H9 (cell line): ENCODE results near the gene CCDC127. TPM values are rescaled to one million over a fixed set of nuclear protein-coding genes. Genes with fewer than 3 reads are reported as not detected.

Experiments
- DNase-seq: peaks from one replicate; pipeline ENCODE4 v3.0.0-alpha.2; 2017
- H2AFZ ChIP-seq: one replicate; pipeline ENCODE4 v1.6.1; 2013; ENCODE audit warnings: mild to moderate bottlenecking, low read length, control low read depth, moderate library complexity
- H2AK5ac ChIP-seq: 2 replicates; pipeline ENCODE4 v1.6.1; 2013; ENCODE audit warnings: low read length, control low read depth, mixed read lengths; ENCODE audit not compliant: insufficient read length
- H2BK120ac ChIP-seq: one replicate; pipeline ENCODE4 v1.6.1; 2013; ENCODE audit warnings: low read depth, mild to moderate bottlenecking, low read length, control low read depth, inconsistent platforms; ENCODE audit not compliant: poor library complexity, severe bottlenecking
- H2BK12ac ChIP-seq: 2 replicates; pipeline ENCODE4 v1.6.1; 2013; ENCODE audit warnings: low read length, control low read depth, mixed read lengths, low read depth; ENCODE audit not compliant: insufficient read length
- H2BK15ac ChIP-seq: 2 replicates; pipeline ENCODE4 v1.6.1; 2013; ENCODE audit warnings: low read depth, low read length, control low read depth
- H2BK20ac ChIP-seq: one replicate; pipeline ENCODE4 v1.6.1; 2013; ENCODE audit warnings: low read depth, mild to moderate bottlenecking, low read length, control low read depth, inconsistent platforms; ENCODE audit not compliant: poor library complexity, severe bottlenecking
- H2BK5ac ChIP-seq: 2 replicates; pipeline ENCODE4 v1.6.1; 2013; ENCODE audit warnings: low read length, control low read depth, mixed read lengths; ENCODE audit not compliant: insufficient read length
- H3K14ac ChIP-seq: 2 replicates; pipeline ENCODE4 v1.6.1; 2013; ENCODE audit warnings: low read length, control low read depth; ENCODE audit not compliant: insufficient read depth
- H3K18ac ChIP-seq: 2 replicates; pipeline ENCODE4 v1.6.1; 2013; ENCODE audit warnings: low read depth, mild to moderate bottlenecking, mixed read lengths, low read length, control low read depth; ENCODE audit not compliant: insufficient read length
- H3K23ac ChIP-seq: 2 replicates; pipeline ENCODE4 v1.6.1; 2013; ENCODE audit warnings: low read length, control low read depth, mixed read lengths, low read depth; ENCODE audit not compliant: insufficient read length
- H3K23me2 ChIP-seq: 2 replicates; pipeline ENCODE4 v1.6.1; 2013; ENCODE audit warnings: low read depth, mild to moderate bottlenecking, mixed read lengths, low read length, control low read depth; ENCODE audit not compliant: insufficient read length, poor library complexity, severe bottlenecking
- H3K27ac ChIP-seq: 2 replicates; pipeline ENCODE4 v1.5.1; 2013; ENCODE audit warnings: low read length, control low read depth, mixed read lengths, low read depth; ENCODE audit not compliant: insufficient read length
- H3K27me3 ChIP-seq: 2 replicates; pipeline ENCODE4 v1.6.1; 2013; ENCODE audit warnings: low read length, control low read depth, inconsistent platforms; ENCODE audit not compliant: insufficient read depth
- H3K4ac ChIP-seq: 2 replicates; pipeline ENCODE4 v1.6.1; 2013; ENCODE audit warnings: low read depth, mild to moderate bottlenecking, control low read depth, inconsistent platforms, low read length, moderate library complexity
- H3K4me1 ChIP-seq: 2 replicates; pipeline ENCODE4 v1.6.1; 2013; ENCODE audit warnings: low read length, control low read depth, inconsistent platforms; ENCODE audit not compliant: insufficient read depth
- H3K4me2 ChIP-seq: 2 replicates; pipeline ENCODE4 v1.6.1; 2013; ENCODE audit warnings: low read length, control low read depth, mixed read lengths; ENCODE audit not compliant: insufficient read length, insufficient read depth
- H3K56ac ChIP-seq: 2 replicates; pipeline ENCODE4 v1.6.1; 2013; ENCODE audit warnings: low read depth, mild to moderate bottlenecking, mixed read lengths, low read length, control low read depth; ENCODE audit not compliant: insufficient read length
- H3K79me1 ChIP-seq: 2 replicates; pipeline ENCODE4 v1.6.1; 2013; ENCODE audit warnings: low read depth, mild to moderate bottlenecking, moderate library complexity, low read length, control low read depth, inconsistent platforms; ENCODE audit not compliant: insufficient read depth, poor library complexity, severe bottlenecking
- H3K79me2 ChIP-seq: 2 replicates; pipeline ENCODE4 v1.6.1; 2013; ENCODE audit warnings: low read length, control low read depth, inconsistent platforms; ENCODE audit not compliant: insufficient read depth
- H3K9ac ChIP-seq: 2 replicates; pipeline ENCODE4 v1.6.1; 2013; ENCODE audit warnings: low read length, control low read depth, mixed read lengths; ENCODE audit not compliant: insufficient read length; ENCODE audit errors: extremely low read depth
- H3K9me3 ChIP-seq: one replicate; pipeline ENCODE4 v1.6.1; 2013; ENCODE audit warnings: low read depth, low read length, inconsistent platforms; ENCODE audit not compliant: control insufficient read depth
- H3T11ph ChIP-seq: one replicate; pipeline ENCODE4 v1.6.1; 2013; ENCODE audit warnings: mild to moderate bottlenecking, low read length, control low read depth, inconsistent platforms
- H4K20me1 ChIP-seq: one replicate; pipeline ENCODE4 v1.6.1; 2013; ENCODE audit not compliant: control insufficient read depth, insufficient read length, insufficient read depth
- H4K5ac ChIP-seq: 2 replicates; pipeline ENCODE4 v1.6.1; 2013; ENCODE audit warnings: low read depth, mild to moderate bottlenecking, mixed read lengths, low read length, control low read depth; ENCODE audit not compliant: insufficient read length
- H4K8ac ChIP-seq: replicated peaks from 2 replicates; pipeline ENCODE4 v1.6.1; 2013; ENCODE audit warnings: low read length, control low read depth, mixed read lengths, low read depth; ENCODE audit not compliant: insufficient read length
- H4K91ac ChIP-seq: 2 replicates; pipeline ENCODE4 v1.6.1; 2013; ENCODE audit warnings: low read depth, mild to moderate bottlenecking, moderate library complexity, mixed read lengths, low read length, control low read depth; ENCODE audit not compliant: insufficient read length
- H3K27ac Mint-ChIP-seq, 3 experiments: 2 replicates in 2 of 3; 3 replicates in 1 of 3; pipeline ENCODE4 v1.8.0; 2020 to 2021; ENCODE audit warnings: mixed read lengths in 3 of 3, mild to moderate bottlenecking in 1 of 3, moderate library complexity in 1 of 3
- H3K27me3 Mint-ChIP-seq: 2 replicates; pipeline ENCODE4 v1.8.0; 2021; ENCODE audit warnings: low read depth, mild to moderate bottlenecking, moderate library complexity, mixed read lengths
- H3K36me3 Mint-ChIP-seq, 3 experiments: 2 replicates in 2 of 3; 3 replicates in 1 of 3; pipeline ENCODE4 v1.8.0; 2020 to 2021; ENCODE audit warnings: low read depth in 3 of 3, mixed read lengths in 3 of 3; ENCODE audit not compliant: insufficient read depth in 1 of 3
- H3K4me1 Mint-ChIP-seq, 2 experiments: 2 replicates each; pipeline ENCODE4 v1.8.0; 2020; ENCODE audit warnings: mixed read lengths in 2 of 2
- H3K4me3 Mint-ChIP-seq, 2 experiments: 2 replicates in 1 of 2; 3 replicates in 1 of 2; pipeline ENCODE4 v1.8.0; 2020 to 2021; ENCODE audit warnings: mild to moderate bottlenecking in 2 of 2, mixed read lengths in 2 of 2, moderate library complexity in 1 of 2
- H3K9me3 Mint-ChIP-seq, 2 experiments: 2 replicates in 1 of 2; 3 replicates in 1 of 2; pipeline ENCODE4 v1.8.0; 2020; ENCODE audit warnings: mild to moderate bottlenecking in 2 of 2, mixed read lengths in 2 of 2, moderate library complexity in 1 of 2
- WGBS: extraction: QIAGEN DNeasy Blood & Tissue Kit; methylation state at CpG from one replicate; pipeline ENCODE4 v1.1.7; 2013; ENCODE audit warnings: missing lambda C conversion rate, low lambda C conversion rate, mixed read lengths; ENCODE audit not compliant: insufficient read length; ENCODE audit errors: extremely low coverage; 5-methylcytosine and 5-hydroxymethylcytosine counted together
- total RNA-seq: library from RNA; stranded (reverse); gene quantifications from 2 replicates; pipeline ENCODE4 v1.2.1, GENCODE V29; 2021
- TF ChIP-seq, protein P1 (sequence below): fragments of 200-600 bp; sonication (generic); conservative IDR thresholded peaks from 3 replicates; pipeline ENCODE4 v1.8.0; 2021; ENCODE audit warnings: antibody characterized with exemption, mild to moderate bottlenecking

Gene CCDC127
- total RNA-seq, 1 experiment from 2014 or later: 9.0 TPM

DNA sequence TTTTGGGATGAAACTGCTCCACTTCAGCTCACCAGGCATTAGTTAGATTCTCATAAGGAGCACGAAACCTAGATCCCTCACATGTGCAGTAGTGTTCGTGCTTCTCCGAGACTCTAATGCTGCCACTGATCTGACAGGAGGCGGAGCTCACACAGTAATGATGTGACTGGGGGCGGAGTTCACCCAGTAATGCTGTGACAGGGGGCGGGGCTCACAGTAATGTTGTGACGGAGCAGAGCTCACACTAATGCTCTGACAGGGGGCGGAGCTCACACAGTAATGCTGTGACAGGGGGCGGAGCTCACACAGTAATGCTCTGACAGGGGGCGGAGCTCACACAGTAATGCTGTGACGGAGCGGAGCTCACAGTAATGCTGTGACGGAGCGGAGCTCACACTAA is 53.7 kb downstream of the CCDC127 start:
- Histone ChIP-seq H4K91ac (no peak overlapping the region), H3K79me2 (no peaks in the 10 kb centered on the region), H3K4me2 (no peak overlapping the region), H2BK15ac (no peak overlapping the region), H3K4ac (no peak overlapping the region), H3K9me3 (no peaks in the 10 kb centered on the region), H2BK5ac (no peak overlapping the region), H3K23me2 (no peaks in the 10 kb centered on the region), H2AFZ (no peak overlapping the region), H3K79me1 (no peaks in the 10 kb centered on the region), H2BK12ac (no peak overlapping the region), H3K27ac (no peak overlapping the region), H2BK120ac (no peak overlapping the region), H4K5ac (no peak overlapping the region), H3K18ac (no peak overlapping the region), H4K8ac (no peak overlapping the region), H3K9ac (no peak overlapping the region), H3K56ac (no peak overlapping the region), H2BK20ac (no peak overlapping the region), H3K27me3 (no peaks in the 10 kb centered on the region), H3K23ac (no peak overlapping the region), H2AK5ac (no peak overlapping the region), H3K14ac (no peak overlapping the region), H3K4me1 (no peaks in the 10 kb centered on the region), H3T11ph (no peak overlapping the region), H4K20me1 (no peaks in the 10 kb centered on the region)
- Mint-ChIP-seq H3K4me1 (peaks cover 2 to 7% of the 10 kb centered on the region in 2 experiments; a peak in 1 of 4 replicates), H3K9me3 (peaks cover 15 to 17% of the 10 kb centered on the region in 2 experiments), H3K4me3 (no peak overlapping the region; a peak in 1 of 5 replicates), H3K27ac (peak overlapping the region in 2 of 3 experiments; percentile 55 to 66; a peak in 3 of 7 replicates), H3K36me3 (peaks cover 15 to 67% (median 58%) of the 10 kb centered on the region in 3 experiments), H3K27me3 (no peaks in the 10 kb centered on the region)
- no CpG with 5 or more reads among the region's 14 CpGs for WGBS
- DNase-seq: no peak
- TF ChIP-seq, protein P1, sequence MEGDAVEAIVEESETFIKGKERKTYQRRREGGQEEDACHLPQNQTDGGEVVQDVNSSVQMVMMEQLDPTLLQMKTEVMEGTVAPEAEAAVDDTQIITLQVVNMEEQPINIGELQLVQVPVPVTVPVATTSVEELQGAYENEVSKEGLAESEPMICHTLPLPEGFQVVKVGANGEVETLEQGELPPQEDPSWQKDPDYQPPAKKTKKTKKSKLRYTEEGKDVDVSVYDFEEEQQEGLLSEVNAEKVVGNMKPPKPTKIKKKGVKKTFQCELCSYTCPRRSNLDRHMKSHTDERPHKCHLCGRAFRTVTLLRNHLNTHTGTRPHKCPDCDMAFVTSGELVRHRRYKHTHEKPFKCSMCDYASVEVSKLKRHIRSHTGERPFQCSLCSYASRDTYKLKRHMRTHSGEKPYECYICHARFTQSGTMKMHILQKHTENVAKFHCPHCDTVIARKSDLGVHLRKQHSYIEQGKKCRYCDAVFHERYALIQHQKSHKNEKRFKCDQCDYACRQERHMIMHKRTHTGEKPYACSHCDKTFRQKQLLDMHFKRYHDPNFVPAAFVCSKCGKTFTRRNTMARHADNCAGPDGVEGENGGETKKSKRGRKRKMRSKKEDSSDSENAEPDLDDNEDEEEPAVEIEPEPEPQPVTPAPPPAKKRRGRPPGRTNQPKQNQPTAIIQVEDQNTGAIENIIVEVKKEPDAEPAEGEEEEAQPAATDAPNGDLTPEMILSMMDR: no peak
